SK-N-SH (cell line): ENCODE results near the gene FOXRED1. TPM values are rescaled to one million over a fixed set of nuclear protein-coding genes. Genes with fewer than 3 reads are reported as not detected.

Source experiments
- CTCF ChIA-PET: fragments of 300-600, 350-600 bp; formaldehyde crosslinking; extraction: SDS; loops from one replicate; lab custom pipeline; 2021; lab: Yijun Ruan, JAX
- POLR2A ChIA-PET: fragments of 350-600 bp; sonication (Branson Sonifier 250); formaldehyde crosslinking; extraction: SDS; loops from one replicate; lab custom pipeline; 2020; ENCODE audit warnings: antibody characterized with exemption, inconsistent platforms; lab: Yijun Ruan, JAX
- DNase-seq: peaks from one replicate; pipeline ENCODE4 v3.0.0; 2012
- H2AFZ ChIP-seq: fragments of 200-600 bp; sonication (generic); 2 replicates; pipeline ENCODE4 v1.8.1; 2016; ENCODE audit warnings: antibody characterized with exemption, mild to moderate bottlenecking, low read depth
- H3F3A ChIP-seq: fragments of 200-600 bp; sonication (generic); replicated peaks from 2 replicates; pipeline ENCODE3; 2016; ENCODE audit warnings: antibody characterized with exemption, mild to moderate bottlenecking; ENCODE audit not compliant: insufficient read depth
- H3K27ac ChIP-seq, 2 experiments: fragments of 200-500 bp in 1 of 2; fragments of 200-600 bp in 1 of 2; sonication (Bioruptor generic) in 1 of 2; sonication (generic), shearing (Covaris generic) in 1 of 2; 2 replicates each; pipeline versions ENCODE4 v1.5.1 to v1.6.1; 2014 to 2016; ENCODE audit warnings: low read depth in 2 of 2, inconsistent platforms in 1 of 2, low read length in 1 of 2, mild to moderate bottlenecking in 1 of 2, mixed read lengths in 1 of 2
- H3K27me3 ChIP-seq: fragments of 200-600 bp; sonication (generic), shearing (Covaris generic); 2 replicates; pipeline ENCODE4 v1.6.1; 2016; ENCODE audit warnings: mixed run types; ENCODE audit not compliant: insufficient read depth
- H3K36me3 ChIP-seq, 2 experiments: fragments of 200-500 bp in 1 of 2; fragments of 200-600 bp in 1 of 2; sonication (Bioruptor generic) in 1 of 2; sonication (generic) in 1 of 2; replicated peaks in 1 of 2; 2 replicates each; pipeline versions ENCODE3 to v1.5.1; 2014 to 2016; ENCODE audit warnings: low read length in 1 of 2, mild to moderate bottlenecking in 1 of 2; ENCODE audit not compliant: insufficient read depth in 2 of 2, control insufficient read depth in 1 of 2
- H3K4me1 ChIP-seq, 2 experiments: fragments of 200-500 bp in 1 of 2; fragments of 200-600 bp in 1 of 2; sonication (Bioruptor generic) in 1 of 2; sonication (generic), shearing (Covaris generic) in 1 of 2; 2 replicates each; pipeline versions ENCODE4 v1.5.1 to v1.6.1; 2014 to 2016; ENCODE audit warnings: low read depth in 1 of 2, low read length in 1 of 2, mixed run types in 1 of 2; ENCODE audit not compliant: insufficient read depth in 2 of 2, control insufficient read depth in 1 of 2
- H3K4me2 ChIP-seq: fragments of 200-600 bp; sonication (generic), shearing (Covaris generic); 2 replicates; pipeline ENCODE4 v1.6.1; 2017; ENCODE audit warnings: mixed run types
- H3K4me3 ChIP-seq, 2 experiments: fragments of 200-500 bp in 1 of 2; fragments of 200-600 bp in 1 of 2; sonication (Bioruptor generic) in 1 of 2; sonication (generic), shearing (Covaris generic) in 1 of 2; 2 replicates each; pipeline versions ENCODE4 v1.5.1 to v1.8.1; 2014 to 2016; ENCODE audit warnings: low read depth in 2 of 2, inconsistent platforms in 1 of 2, low read length in 1 of 2, mild to moderate bottlenecking in 1 of 2, mixed read lengths in 1 of 2, moderate library complexity in 1 of 2
- H3K79me2 ChIP-seq: fragments of 200-600 bp; sonication (generic); 2 replicates; pipeline ENCODE4 v1.8.1; 2017; ENCODE audit warnings: mild to moderate bottlenecking; ENCODE audit not compliant: insufficient read depth
- H3K9ac ChIP-seq: fragments of 200-600 bp; sonication (generic); 2 replicates; pipeline ENCODE4 v1.6.1; 2017; ENCODE audit warnings: mixed run types
- H3K9me2 ChIP-seq: fragments of 200-600 bp; sonication (generic); 2 replicates; pipeline ENCODE4 v1.6.1; 2017; ENCODE audit warnings: mixed run types
- H3K9me3 ChIP-seq: fragments of 200-600 bp; sonication (generic); 2 replicates; pipeline ENCODE4 v1.6.1; 2017; ENCODE audit warnings: mixed run types, mild to moderate bottlenecking, moderate library complexity
- H4K20me1 ChIP-seq: fragments of 200-600 bp; sonication (generic); 2 replicates; pipeline ENCODE4 v1.6.1; 2017; ENCODE audit warnings: mild to moderate bottlenecking, mixed run types; ENCODE audit not compliant: insufficient read depth
- CHD2 ChIP-seq: fragments of 150-350 bp; IDR thresholded peaks from 2 replicates; pipeline ENCODE4 v1.6.1; 2018; ENCODE audit warnings: low read length; ENCODE audit not compliant: partially characterized antibody
- EP300 ChIP-seq, 2 experiments: IDR thresholded peaks; 2 replicates each; pipeline versions ENCODE4 v1.4.0 to v1.6.1; 2012; ENCODE audit warnings: borderline replicate concordance in 1 of 2, low read depth in 1 of 2, low read length in 1 of 2
- EZH2phosphoT487 ChIP-seq: fragments of 200-600 bp; sonication (generic); IDR thresholded peaks from 2 replicates; pipeline ENCODE4 v1.6.1; 2017; ENCODE audit warnings: low read depth, mixed run types, mild to moderate bottlenecking, antibody characterized with exemption, moderate library complexity, borderline replicate concordance
- FOXM1 ChIP-seq: IDR thresholded peaks from 2 replicates; pipeline ENCODE4 v1.4.0; 2012; ENCODE audit warnings: low read depth, mild to moderate bottlenecking
- GATA2 ChIP-seq: sonication (generic); formaldehyde crosslinking; IDR thresholded peaks from 2 replicates; pipeline ENCODE4 v1.5.0; 2020; ENCODE audit warnings: mild to moderate bottlenecking, missing genetic modification reagents
- MXI1 ChIP-seq: IDR thresholded peaks from 2 replicates; pipeline ENCODE4 v1.6.1; 2012; ENCODE audit warnings: mild to moderate bottlenecking, low read depth, low read length, improper control_type of control experiment
- NFIC ChIP-seq: IDR thresholded peaks from 2 replicates; pipeline ENCODE4 v1.4.0; 2012; ENCODE audit warnings: borderline replicate concordance
- PBX3 ChIP-seq: IDR thresholded peaks from 2 replicates; pipeline ENCODE4; 2012
- POLR2AphosphoS5 ChIP-seq: IDR thresholded peaks from 2 replicates; pipeline ENCODE4 v1.6.1; 2012; ENCODE audit warnings: low read depth, low read length
- RFX5 ChIP-seq: IDR thresholded peaks from 2 replicates; pipeline ENCODE4 v1.6.1; 2012; ENCODE audit warnings: mild to moderate bottlenecking, improper control_type of control experiment, low read length
- RXRA ChIP-seq: IDR thresholded peaks from 2 replicates; pipeline ENCODE4 v1.4.0; 2012; ENCODE audit warnings: low read depth, mild to moderate bottlenecking, borderline replicate concordance
- TCF12 ChIP-seq: IDR thresholded peaks from 2 replicates; pipeline ENCODE4 v1.4.0; 2012
- TEAD4 ChIP-seq: IDR thresholded peaks from 2 replicates; pipeline ENCODE4 v1.4.0; 2012; ENCODE audit warnings: mild to moderate bottlenecking, borderline replicate concordance; ENCODE audit not compliant: insufficient read depth
- ZBTB33 ChIP-seq: IDR thresholded peaks from 2 replicates; pipeline ENCODE4 v1.4.0; 2012; ENCODE audit warnings: low read depth, borderline replicate concordance
- WGBS: methylation state at CpG from one replicate; pipeline ENCODE4 v1.1.6; 2017; ENCODE audit warnings: low lambda C conversion rate; 5-methylcytosine and 5-hydroxymethylcytosine counted together
- polyA plus RNA-seq, 3 experiments: library from polyadenylated mRNA; depleted of rRNA; stranded (reverse); fragments of >200 nt; gene quantifications; 2 replicates each; pipeline ENCODE4 v1.2.3, GENCODE V29; 2012
- TF ChIP-seq, protein P1 (sequence below): IDR thresholded peaks from 2 replicates; pipeline ENCODE4 v1.4.0; 2012; ENCODE audit warnings: low read depth, borderline replicate concordance

Gene FOXRED1
- polyA plus RNA-seq, 1 of the 3 experiments (the other 2 are of a cell fraction) = 35.2 TPM

DNA sequence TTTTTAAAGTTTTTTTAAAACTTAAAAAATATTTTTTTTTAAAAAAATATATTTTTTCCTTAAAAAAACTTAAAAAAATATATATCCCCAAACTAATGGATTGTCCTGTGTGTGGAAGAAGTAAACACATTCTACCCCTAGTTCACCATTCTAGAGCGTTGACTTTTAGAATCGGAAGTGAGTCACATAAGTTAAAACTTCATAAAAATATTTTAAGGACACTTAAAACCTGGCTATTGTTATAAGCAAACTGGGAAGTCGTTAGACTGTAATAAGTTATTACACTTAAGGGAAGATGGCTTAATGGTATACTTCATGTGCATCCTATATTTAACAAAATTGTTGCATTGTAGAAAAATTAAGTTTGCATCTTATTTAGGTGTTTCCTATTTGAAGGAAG lies 36.3 kb upstream of the FOXRED1 start:
- no peak overlapping the region for H2AFZ ChIP-seq
- H3K4me3 ChIP-seq = no peak overlapping the region
- no peak for DNase-seq
- peaks cover 16% of the 10 kb centered on the region for H3K79me2 ChIP-seq
- CTCF ChIA-PET = no interaction called here
- no peak overlapping the region for H3K27ac ChIP-seq
- no peaks in the 10 kb centered on the region for H3K9me3 ChIP-seq
- TF ChIP-seq TCF12 (no peak), EP300 (IDR thresholded peaks at IDR 0.05; ENCODE audit: borderline replicate concordance in 1 of 2, low read depth in 1 of 2, low read length in 1 of 2) (no peak), CHD2 (no peak), RFX5 (no peak), NFIC (no peak), MXI1 (no peak), ZBTB33 (no peak)
- 0 out of 2 replicates have a peak, but pooled peaks cover 5% of the 10 kb centered on the region for H4K20me1 ChIP-seq
- H3K36me3 ChIP-seq = peaks cover 7 to 26% of the 10 kb centered on the region in 2 experiments
- H3K4me2 ChIP-seq = no peak overlapping the region
- no peaks in the 10 kb centered on the region for H3K27me3 ChIP-seq
- H3K4me1 ChIP-seq = peaks cover 2 to 29% of the 10 kb centered on the region in 2 experiments; a peak in 3 of 4 replicates
- no peaks in the 10 kb centered on the region for H3K9me2 ChIP-seq
- POLR2A ChIA-PET = no interaction called here
- H3F3A ChIP-seq = peaks cover 23% of the 10 kb centered on the region
- WGBS = 96% methylated on average over 3 of the region's 3 CpGs
- H3K9ac ChIP-seq = no peak overlapping the region

DNA sequence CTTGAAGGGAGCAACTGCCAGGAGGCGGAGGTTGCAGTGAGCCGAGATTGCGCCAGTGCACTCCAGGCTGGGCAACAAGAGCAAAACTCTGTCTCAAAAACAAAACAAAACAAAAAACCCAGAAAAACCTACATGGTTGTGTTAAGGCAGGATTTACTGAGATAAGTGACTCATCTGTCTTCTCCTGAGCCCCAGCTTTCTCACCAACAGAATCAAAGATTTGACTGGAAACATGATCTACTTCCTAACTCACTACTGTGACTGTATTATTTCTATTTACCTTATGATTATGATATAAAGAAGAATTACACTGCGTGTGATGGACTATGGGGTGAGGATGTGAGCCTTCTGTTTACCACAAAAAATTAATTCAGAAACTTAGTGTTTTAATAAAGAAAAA lies 35.6 kb upstream of the FOXRED1 start:
- peaks cover 7 to 26% of the 10 kb centered on the region in 2 experiments for H3K36me3 ChIP-seq
- WGBS = 99% methylated on average over 4 of the region's 4 CpGs
- H2AFZ ChIP-seq = no peak overlapping the region
- peaks cover 9% of the 10 kb centered on the region for H3K79me2 ChIP-seq
- H3K9me3 ChIP-seq = no peaks in the 10 kb centered on the region
- H3K4me1 ChIP-seq = peaks cover 2 to 29% of the 10 kb centered on the region in 2 experiments; a peak in 3 of 4 replicates
- no peaks in the 10 kb centered on the region for H3K27me3 ChIP-seq
- 0 out of 2 replicates have a peak, but pooled peaks cover 5% of the 10 kb centered on the region for H4K20me1 ChIP-seq
- DNase-seq = no peak
- peaks cover 21% of the 10 kb centered on the region for H3F3A ChIP-seq
- no peak overlapping the region for H3K9ac ChIP-seq
- CTCF ChIA-PET = no interaction called here
- TF ChIP-seq RFX5 (no peak), FOXM1 (no peak), EZH2phosphoT487 (no peak), NFIC (no peak), MXI1 (no peak), PBX3 (no peak), TEAD4 (no peak), POLR2AphosphoS5 (no peak), GATA2 (CRISPR knock-in tag) (no peak), RXRA (no peak), ZBTB33 (no peak)
- TF ChIP-seq, protein P1, sequence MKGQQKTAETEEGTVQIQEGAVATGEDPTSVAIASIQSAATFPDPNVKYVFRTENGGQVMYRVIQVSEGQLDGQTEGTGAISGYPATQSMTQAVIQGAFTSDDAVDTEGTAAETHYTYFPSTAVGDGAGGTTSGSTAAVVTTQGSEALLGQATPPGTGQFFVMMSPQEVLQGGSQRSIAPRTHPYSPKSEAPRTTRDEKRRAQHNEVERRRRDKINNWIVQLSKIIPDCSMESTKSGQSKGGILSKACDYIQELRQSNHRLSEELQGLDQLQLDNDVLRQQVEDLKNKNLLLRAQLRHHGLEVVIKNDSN = no peak
- TF ChIP-seq, all 33 proteins: peak for 0
- no peak overlapping the region for H3K4me3 ChIP-seq
- H3K27ac ChIP-seq = peak overlapping the region in 1 of 2 experiments; percentile 25; a peak in 1 of 4 replicates
- no peaks in the 10 kb centered on the region for H3K9me2 ChIP-seq
- H3K4me2 ChIP-seq = no peak overlapping the region
- POLR2A ChIA-PET = no interaction called here
